ENCODE results near the gene SHB.

GRCh38 chr9:37902131-37902530 is 166.9 kb downstream of the SHB start:
- TF ChIP-seq CTCF (conservative IDR thresholded peaks at IDR 0.05 in 1 of 2, IDR thresholded peaks at IDR 0.05 in 1 of 2; ENCODE audit: low read depth in 1 of 2, low read length in 2 of 2): no peak
- no peak for TF ChIP-seq EZH2 (IDR thresholded peaks at IDR 0.05; ENCODE audit: low read length, missing control alignments)
